SK-N-SH (cell line): ENCODE results near the gene MRPL2. TPM values are rescaled to one million over a fixed set of nuclear protein-coding genes. Genes with fewer than 3 reads are reported as not detected.

Experiments
- CTCF ChIA-PET: fragments of 300-600, 350-600 bp; formaldehyde crosslinking; extraction: SDS; loops from one replicate; lab custom pipeline; 2021; lab: Yijun Ruan, JAX
- POLR2A ChIA-PET: fragments of 350-600 bp; sonication (Branson Sonifier 250); formaldehyde crosslinking; extraction: SDS; loops from one replicate; lab custom pipeline; 2020; ENCODE audit warnings: antibody characterized with exemption, inconsistent platforms; lab: Yijun Ruan, JAX
- DNase-seq: peaks from one replicate; pipeline ENCODE4 v3.0.0; 2012
- H2AFZ ChIP-seq: fragments of 200-600 bp; sonication (generic); 2 replicates; pipeline ENCODE4 v1.8.1; 2016; ENCODE audit warnings: antibody characterized with exemption, mild to moderate bottlenecking, low read depth
- H3F3A ChIP-seq: fragments of 200-600 bp; sonication (generic); replicated peaks from 2 replicates; pipeline ENCODE3; 2016; ENCODE audit warnings: antibody characterized with exemption, mild to moderate bottlenecking; ENCODE audit not compliant: insufficient read depth
- H3K27ac ChIP-seq, 2 experiments: fragments of 200-500 bp in 1 of 2; fragments of 200-600 bp in 1 of 2; sonication (Bioruptor generic) in 1 of 2; sonication (generic), shearing (Covaris generic) in 1 of 2; 2 replicates each; pipeline versions ENCODE4 v1.5.1 to v1.6.1; 2014 to 2016; ENCODE audit warnings: low read depth in 2 of 2, inconsistent platforms in 1 of 2, low read length in 1 of 2, mild to moderate bottlenecking in 1 of 2, mixed read lengths in 1 of 2
- H3K27me3 ChIP-seq: fragments of 200-600 bp; sonication (generic), shearing (Covaris generic); 2 replicates; pipeline ENCODE4 v1.6.1; 2016; ENCODE audit warnings: mixed run types; ENCODE audit not compliant: insufficient read depth
- H3K36me3 ChIP-seq, 2 experiments: fragments of 200-500 bp in 1 of 2; fragments of 200-600 bp in 1 of 2; sonication (Bioruptor generic) in 1 of 2; sonication (generic) in 1 of 2; replicated peaks in 1 of 2; 2 replicates each; pipeline versions ENCODE3 to v1.5.1; 2014 to 2016; ENCODE audit warnings: low read length in 1 of 2, mild to moderate bottlenecking in 1 of 2; ENCODE audit not compliant: insufficient read depth in 2 of 2, control insufficient read depth in 1 of 2
- H3K4me1 ChIP-seq, 2 experiments: fragments of 200-500 bp in 1 of 2; fragments of 200-600 bp in 1 of 2; sonication (Bioruptor generic) in 1 of 2; sonication (generic), shearing (Covaris generic) in 1 of 2; 2 replicates each; pipeline versions ENCODE4 v1.5.1 to v1.6.1; 2014 to 2016; ENCODE audit warnings: low read depth in 1 of 2, low read length in 1 of 2, mixed run types in 1 of 2; ENCODE audit not compliant: insufficient read depth in 2 of 2, control insufficient read depth in 1 of 2
- H3K4me2 ChIP-seq: fragments of 200-600 bp; sonication (generic), shearing (Covaris generic); 2 replicates; pipeline ENCODE4 v1.6.1; 2017; ENCODE audit warnings: mixed run types
- H3K4me3 ChIP-seq, 2 experiments: fragments of 200-500 bp in 1 of 2; fragments of 200-600 bp in 1 of 2; sonication (Bioruptor generic) in 1 of 2; sonication (generic), shearing (Covaris generic) in 1 of 2; 2 replicates each; pipeline versions ENCODE4 v1.5.1 to v1.8.1; 2014 to 2016; ENCODE audit warnings: low read depth in 2 of 2, inconsistent platforms in 1 of 2, low read length in 1 of 2, mild to moderate bottlenecking in 1 of 2, mixed read lengths in 1 of 2, moderate library complexity in 1 of 2
- H3K79me2 ChIP-seq: fragments of 200-600 bp; sonication (generic); 2 replicates; pipeline ENCODE4 v1.8.1; 2017; ENCODE audit warnings: mild to moderate bottlenecking; ENCODE audit not compliant: insufficient read depth
- H3K9ac ChIP-seq: fragments of 200-600 bp; sonication (generic); 2 replicates; pipeline ENCODE4 v1.6.1; 2017; ENCODE audit warnings: mixed run types
- H3K9me2 ChIP-seq: fragments of 200-600 bp; sonication (generic); 2 replicates; pipeline ENCODE4 v1.6.1; 2017; ENCODE audit warnings: mixed run types
- H3K9me3 ChIP-seq: fragments of 200-600 bp; sonication (generic); 2 replicates; pipeline ENCODE4 v1.6.1; 2017; ENCODE audit warnings: mixed run types, mild to moderate bottlenecking, moderate library complexity
- H4K20me1 ChIP-seq: fragments of 200-600 bp; sonication (generic); 2 replicates; pipeline ENCODE4 v1.6.1; 2017; ENCODE audit warnings: mild to moderate bottlenecking, mixed run types; ENCODE audit not compliant: insufficient read depth
- CHD2 ChIP-seq: fragments of 150-350 bp; IDR thresholded peaks from 2 replicates; pipeline ENCODE4 v1.6.1; 2018; ENCODE audit warnings: low read length; ENCODE audit not compliant: partially characterized antibody
- ELF1 ChIP-seq: IDR thresholded peaks from 2 replicates; pipeline ENCODE4 v1.4.0; 2012
- EP300 ChIP-seq, 2 experiments: IDR thresholded peaks; 2 replicates each; pipeline versions ENCODE4 v1.4.0 to v1.6.1; 2012; ENCODE audit warnings: borderline replicate concordance in 1 of 2, low read depth in 1 of 2, low read length in 1 of 2
- EZH2phosphoT487 ChIP-seq: fragments of 200-600 bp; sonication (generic); IDR thresholded peaks from 2 replicates; pipeline ENCODE4 v1.6.1; 2017; ENCODE audit warnings: low read depth, mixed run types, mild to moderate bottlenecking, antibody characterized with exemption, moderate library complexity, borderline replicate concordance
- FOXJ3 ChIP-seq: sonication (generic); formaldehyde crosslinking; IDR thresholded peaks from 2 replicates; pipeline ENCODE4 v1.5.1; 2020; ENCODE audit warnings: mild to moderate bottlenecking, missing genetic modification reagents
- GABPA ChIP-seq: IDR thresholded peaks from 2 replicates; pipeline ENCODE4 v1.4.0; 2012; ENCODE audit warnings: low read depth, mild to moderate bottlenecking
- GATA2 ChIP-seq: sonication (generic); formaldehyde crosslinking; IDR thresholded peaks from 2 replicates; pipeline ENCODE4 v1.5.0; 2020; ENCODE audit warnings: mild to moderate bottlenecking, missing genetic modification reagents
- JUND ChIP-seq: IDR thresholded peaks from 2 replicates; pipeline ENCODE4 v1.4.0; 2012
- MXI1 ChIP-seq: IDR thresholded peaks from 2 replicates; pipeline ENCODE4 v1.6.1; 2012; ENCODE audit warnings: mild to moderate bottlenecking, low read depth, low read length, improper control_type of control experiment
- NFIC ChIP-seq: IDR thresholded peaks from 2 replicates; pipeline ENCODE4 v1.4.0; 2012; ENCODE audit warnings: borderline replicate concordance
- NRF1 ChIP-seq: IDR thresholded peaks from 2 replicates; pipeline ENCODE4 v1.6.1; 2012; ENCODE audit warnings: low read depth, mild to moderate bottlenecking, low read length
- POLR2AphosphoS5 ChIP-seq: IDR thresholded peaks from 2 replicates; pipeline ENCODE4 v1.6.1; 2012; ENCODE audit warnings: low read depth, low read length
- RAD21 ChIP-seq: IDR thresholded peaks from 2 replicates; pipeline ENCODE4 v1.6.1; 2012; ENCODE audit warnings: mild to moderate bottlenecking, low read length
- RCOR1 ChIP-seq: fragments of 150-350 bp; IDR thresholded peaks from 2 replicates; pipeline ENCODE4 v1.6.1; 2017; ENCODE audit warnings: antibody characterized with exemption, low read length
- SIN3A ChIP-seq: IDR thresholded peaks from 2 replicates; pipeline ENCODE4 v1.6.1; 2012; ENCODE audit warnings: low read depth, mild to moderate bottlenecking, low read length, moderate library complexity, borderline replicate concordance
- TAF1 ChIP-seq: IDR thresholded peaks from 2 replicates; pipeline ENCODE4 v1.6.1; 2012; ENCODE audit warnings: low read depth, mild to moderate bottlenecking, low read length, moderate library complexity, borderline replicate concordance
- TEAD4 ChIP-seq: IDR thresholded peaks from 2 replicates; pipeline ENCODE4 v1.4.0; 2012; ENCODE audit warnings: mild to moderate bottlenecking, borderline replicate concordance; ENCODE audit not compliant: insufficient read depth
- WGBS: methylation state at CpG from one replicate; pipeline ENCODE4 v1.1.6; 2017; ENCODE audit warnings: low lambda C conversion rate; 5-methylcytosine and 5-hydroxymethylcytosine counted together
- polyA plus RNA-seq, 3 experiments: library from polyadenylated mRNA; depleted of rRNA; stranded (reverse); fragments of >200 nt; gene quantifications; 2 replicates each; pipeline ENCODE4 v1.2.3, GENCODE V29; 2012
- TF ChIP-seq, protein P1 (sequence below): fragments of 150-350 bp; IDR thresholded peaks from 2 replicates; pipeline ENCODE4 v1.6.1; 2016; ENCODE audit warnings: mild to moderate bottlenecking, low read depth, low read length
- TF ChIP-seq, protein P2 (sequence below): fragments of 200-600 bp; sonication (generic); IDR thresholded peaks from 2 replicates; pipeline ENCODE4 v1.6.1; 2017; ENCODE audit warnings: antibody characterized with exemption, mild to moderate bottlenecking, moderate library complexity
- TF ChIP-seq, protein P3 (sequence below): IDR thresholded peaks from 2 replicates; pipeline ENCODE4 v1.4.0; 2012; ENCODE audit warnings: low read depth

The MRPL2 gene
- polyA plus RNA-seq, 1 of the 3 experiments (the other 2 are of a cell fraction), result 64.7 TPM

- 90% methylated on average over 4 of the region's 4 CpGs for WGBS
- Histone ChIP-seq H3K9me2 (no peaks in the 10 kb centered on the region), H3F3A (peaks cover 14% of the 10 kb centered on the region), H4K20me1 (peaks cover 19% of the 10 kb centered on the region), H3K27ac (peak overlapping the region in 1 of 2 experiments; percentile 43; a peak in 2 of 4 replicates), H3K4me1 (peaks cover 19 to 48% of the 10 kb centered on the region in 2 experiments), H3K4me3 (no peak overlapping the region), H3K79me2 (peaks cover 100% of the 10 kb centered on the region), H2AFZ (no peak overlapping the region), H3K9ac (no peak overlapping the region), H3K9me3 (no peaks in the 10 kb centered on the region), H3K36me3 (no peaks in the 10 kb centered on the region), H3K27me3 (no peaks in the 10 kb centered on the region), H3K4me2 (0 out of 2 replicates have a peak overlapping the region, but pooled peaks have one; percentile 64)
- ChIA-PET CTCF (interaction anchor here (0.7 to 2.4 kb wide), 4 partner anchors 10 to 54 kb away, joined by 3 to 8 read pairs (median 4); no protein-coding TSS in a partner anchor), POLR2A (interaction anchor here (1.0 kb wide), 1 partner anchor 12 kb away, joined by 4 read pairs; no protein-coding TSS in a partner anchor)
- DNase-seq, result no peak
- TF ChIP-seq GATA2 (CRISPR knock-in tag), result no peak
- no peak for TF ChIP-seq ELF1
- TF ChIP-seq NFIC, result no peak
- TF ChIP-seq CHD2, result no peak
- TF ChIP-seq, protein P1, sequence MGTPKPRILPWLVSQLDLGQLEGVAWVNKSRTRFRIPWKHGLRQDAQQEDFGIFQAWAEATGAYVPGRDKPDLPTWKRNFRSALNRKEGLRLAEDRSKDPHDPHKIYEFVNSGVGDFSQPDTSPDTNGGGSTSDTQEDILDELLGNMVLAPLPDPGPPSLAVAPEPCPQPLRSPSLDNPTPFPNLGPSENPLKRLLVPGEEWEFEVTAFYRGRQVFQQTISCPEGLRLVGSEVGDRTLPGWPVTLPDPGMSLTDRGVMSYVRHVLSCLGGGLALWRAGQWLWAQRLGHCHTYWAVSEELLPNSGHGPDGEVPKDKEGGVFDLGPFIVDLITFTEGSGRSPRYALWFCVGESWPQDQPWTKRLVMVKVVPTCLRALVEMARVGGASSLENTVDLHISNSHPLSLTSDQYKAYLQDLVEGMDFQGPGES, result no peak
- TF ChIP-seq TEAD4, result no peak
- TF ChIP-seq RAD21, result no peak
- TF ChIP-seq, protein P2, sequence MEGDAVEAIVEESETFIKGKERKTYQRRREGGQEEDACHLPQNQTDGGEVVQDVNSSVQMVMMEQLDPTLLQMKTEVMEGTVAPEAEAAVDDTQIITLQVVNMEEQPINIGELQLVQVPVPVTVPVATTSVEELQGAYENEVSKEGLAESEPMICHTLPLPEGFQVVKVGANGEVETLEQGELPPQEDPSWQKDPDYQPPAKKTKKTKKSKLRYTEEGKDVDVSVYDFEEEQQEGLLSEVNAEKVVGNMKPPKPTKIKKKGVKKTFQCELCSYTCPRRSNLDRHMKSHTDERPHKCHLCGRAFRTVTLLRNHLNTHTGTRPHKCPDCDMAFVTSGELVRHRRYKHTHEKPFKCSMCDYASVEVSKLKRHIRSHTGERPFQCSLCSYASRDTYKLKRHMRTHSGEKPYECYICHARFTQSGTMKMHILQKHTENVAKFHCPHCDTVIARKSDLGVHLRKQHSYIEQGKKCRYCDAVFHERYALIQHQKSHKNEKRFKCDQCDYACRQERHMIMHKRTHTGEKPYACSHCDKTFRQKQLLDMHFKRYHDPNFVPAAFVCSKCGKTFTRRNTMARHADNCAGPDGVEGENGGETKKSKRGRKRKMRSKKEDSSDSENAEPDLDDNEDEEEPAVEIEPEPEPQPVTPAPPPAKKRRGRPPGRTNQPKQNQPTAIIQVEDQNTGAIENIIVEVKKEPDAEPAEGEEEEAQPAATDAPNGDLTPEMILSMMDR, result no peak
- no peak for TF ChIP-seq RCOR1
- TF ChIP-seq POLR2AphosphoS5, result no peak
- no peak for TF ChIP-seq SIN3A
- TF ChIP-seq, protein P3, sequence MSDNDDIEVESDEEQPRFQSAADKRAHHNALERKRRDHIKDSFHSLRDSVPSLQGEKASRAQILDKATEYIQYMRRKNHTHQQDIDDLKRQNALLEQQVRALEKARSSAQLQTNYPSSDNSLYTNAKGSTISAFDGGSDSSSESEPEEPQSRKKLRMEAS, result no peak
- no peak for TF ChIP-seq NRF1
- TF ChIP-seq GABPA, result no peak
- TF ChIP-seq MXI1, result no peak
- no peak for TF ChIP-seq FOXJ3 (CRISPR knock-in tag)
- no peak for TF ChIP-seq EP300 (IDR thresholded peaks at IDR 0.05; ENCODE audit: borderline replicate concordance in 1 of 2, low read depth in 1 of 2, low read length in 1 of 2)
- no peak for TF ChIP-seq JUND
- TF ChIP-seq TAF1, result no peak
- TF ChIP-seq EZH2phosphoT487, result no peak
These were observed 30.2 kb upstream of the MRPL2 start for GRCh38 chr6:43089467-43089866.
